ENCODE results near the gene MTPN.

The MTPN gene

DNA sequence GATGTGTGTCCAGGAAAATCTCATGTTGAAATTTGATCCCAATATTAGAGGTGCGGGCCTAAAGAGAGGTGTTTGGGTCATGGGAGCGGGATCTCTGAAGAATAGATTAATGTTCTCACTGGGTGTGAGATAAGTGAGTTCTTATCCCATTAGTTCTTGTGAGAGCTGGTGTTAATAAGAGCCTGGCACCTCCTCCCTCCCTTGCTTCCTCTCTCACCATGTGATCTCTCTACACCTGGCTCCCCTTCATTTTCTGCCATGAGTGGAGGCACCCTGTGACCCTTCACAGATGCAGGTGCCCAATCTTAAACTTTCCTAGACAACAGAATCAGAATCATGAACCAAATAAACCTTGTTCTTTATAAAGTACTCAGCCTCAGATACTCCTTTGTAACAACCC, 19.5 kb downstream of the MTPN start:
- Histone ChIP-seq H3K4me3 (replicated peaks; ENCODE audit: low read depth, low read length) (no peak overlapping the region), H3K27me3 (replicated peaks; ENCODE audit: control insufficient read depth, insufficient read depth, low read length) (no peaks in the 10 kb centered on the region), H3K36me3 (ENCODE audit: control insufficient read depth, insufficient read depth, low read length) (peaks cover 3% of the 10 kb centered on the region)
- DNase-seq (ENCODE audit: extremely low read depth, insufficient read length), result no peak
- TF ChIP-seq, protein P1, sequence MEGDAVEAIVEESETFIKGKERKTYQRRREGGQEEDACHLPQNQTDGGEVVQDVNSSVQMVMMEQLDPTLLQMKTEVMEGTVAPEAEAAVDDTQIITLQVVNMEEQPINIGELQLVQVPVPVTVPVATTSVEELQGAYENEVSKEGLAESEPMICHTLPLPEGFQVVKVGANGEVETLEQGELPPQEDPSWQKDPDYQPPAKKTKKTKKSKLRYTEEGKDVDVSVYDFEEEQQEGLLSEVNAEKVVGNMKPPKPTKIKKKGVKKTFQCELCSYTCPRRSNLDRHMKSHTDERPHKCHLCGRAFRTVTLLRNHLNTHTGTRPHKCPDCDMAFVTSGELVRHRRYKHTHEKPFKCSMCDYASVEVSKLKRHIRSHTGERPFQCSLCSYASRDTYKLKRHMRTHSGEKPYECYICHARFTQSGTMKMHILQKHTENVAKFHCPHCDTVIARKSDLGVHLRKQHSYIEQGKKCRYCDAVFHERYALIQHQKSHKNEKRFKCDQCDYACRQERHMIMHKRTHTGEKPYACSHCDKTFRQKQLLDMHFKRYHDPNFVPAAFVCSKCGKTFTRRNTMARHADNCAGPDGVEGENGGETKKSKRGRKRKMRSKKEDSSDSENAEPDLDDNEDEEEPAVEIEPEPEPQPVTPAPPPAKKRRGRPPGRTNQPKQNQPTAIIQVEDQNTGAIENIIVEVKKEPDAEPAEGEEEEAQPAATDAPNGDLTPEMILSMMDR (IDR thresholded peaks at IDR 0.05; ENCODE audit: insufficient read depth, low read length, poor library complexity, severe bottlenecking), result no peak

GRCh38 chr7:135956393-135956792, 20.8 kb downstream of the MTPN start:
- TF ChIP-seq, protein P1 (IDR thresholded peaks at IDR 0.05; ENCODE audit: insufficient read depth, low read length, poor library complexity, severe bottlenecking), result no peak

DNA sequence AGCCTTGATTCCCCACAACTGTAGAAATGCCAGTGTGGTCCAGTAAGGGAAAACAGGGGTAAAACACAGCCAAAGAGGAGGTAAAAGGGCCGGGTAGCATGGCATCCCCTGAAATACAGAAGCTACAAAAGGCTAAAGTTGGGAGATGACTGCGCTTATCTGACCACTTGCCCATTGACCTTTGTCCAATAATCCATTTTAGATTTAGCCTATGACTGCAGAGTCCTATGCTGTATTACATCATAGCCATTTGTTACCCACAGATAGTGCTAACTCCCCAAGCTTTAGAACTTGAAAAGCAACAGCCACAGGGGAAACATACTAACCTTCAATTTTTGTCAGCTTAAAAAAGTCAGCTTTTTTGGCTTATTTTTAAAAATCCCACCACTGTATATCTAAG, 26.2 kb downstream of the MTPN start:
- Histone ChIP-seq H3K4me3 (replicated peaks; ENCODE audit: low read depth, low read length) (no peak overlapping the region), H3K27me3 (replicated peaks; ENCODE audit: control insufficient read depth, insufficient read depth, low read length) (no peaks in the 10 kb centered on the region), H3K36me3 (ENCODE audit: control insufficient read depth, insufficient read depth, low read length) (peaks cover 6% of the 10 kb centered on the region)
- TF ChIP-seq, protein P1 (IDR thresholded peaks at IDR 0.05; ENCODE audit: insufficient read depth, low read length, poor library complexity, severe bottlenecking), result no peak
- DNase-seq (ENCODE audit: extremely low read depth, insufficient read length), result no peak

More at GRCh38 chr7:135956393-135956792, 20.8 kb downstream of the MTPN start:
- DNase-seq (ENCODE audit: extremely low read depth, insufficient read length), result no peak
- Histone ChIP-seq H3K4me3 (replicated peaks; ENCODE audit: low read depth, low read length) (no peak overlapping the region), H3K27me3 (replicated peaks; ENCODE audit: control insufficient read depth, insufficient read depth, low read length) (no peaks in the 10 kb centered on the region), H3K36me3 (ENCODE audit: control insufficient read depth, insufficient read depth, low read length) (peaks cover 3% of the 10 kb centered on the region)

- Histone ChIP-seq H3K36me3 (ENCODE audit: control insufficient read depth, insufficient read depth, low read length) (peaks cover 6% of the 10 kb centered on the region), H3K4me3 (replicated peaks; ENCODE audit: low read depth, low read length) (no peak overlapping the region), H3K27me3 (replicated peaks; ENCODE audit: control insufficient read depth, insufficient read depth, low read length) (no peaks in the 10 kb centered on the region)
- DNase-seq (ENCODE audit: extremely low read depth, insufficient read length), result no peak
- TF ChIP-seq, protein P1 (IDR thresholded peaks at IDR 0.05; ENCODE audit: insufficient read depth, low read length, poor library complexity, severe bottlenecking), result no peak
Measured at GRCh38 chr7:135950429-135950828, 26.7 kb downstream of the MTPN start.

DNA sequence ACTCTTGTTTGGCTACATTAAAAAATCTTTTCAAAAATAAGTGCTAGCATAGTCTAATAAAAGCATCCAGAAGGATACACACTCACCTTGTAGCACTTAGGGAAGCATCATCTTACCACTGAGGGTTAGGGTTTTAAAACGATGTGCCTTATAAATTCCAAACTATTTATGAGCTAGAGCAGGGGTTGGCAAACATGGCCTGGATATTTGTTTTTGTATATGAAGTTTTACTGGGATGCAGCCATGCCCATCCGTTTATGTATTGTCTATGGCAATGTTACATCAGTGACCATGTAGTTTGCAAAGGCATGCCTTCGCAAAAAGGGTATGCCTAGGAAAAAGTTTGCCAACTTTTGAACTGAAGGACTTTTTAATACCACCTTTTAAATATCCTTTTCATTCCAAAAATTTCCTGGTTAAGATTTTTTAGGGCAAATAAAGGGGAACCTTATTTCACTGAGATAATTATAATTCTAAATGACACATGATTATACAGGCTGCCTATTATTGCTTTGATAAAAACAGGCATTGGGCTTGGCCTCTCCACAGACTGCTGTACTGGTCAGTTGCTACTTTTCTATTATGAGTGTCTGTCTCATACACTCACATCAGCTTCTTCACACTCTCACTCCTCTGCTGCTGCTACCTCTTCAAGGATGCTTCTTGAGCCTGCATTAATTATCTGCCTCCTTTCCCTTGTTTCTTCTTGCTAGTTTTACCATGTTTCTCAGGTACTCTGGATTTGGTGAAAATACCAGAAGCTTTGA, 30.7 kb downstream of the MTPN start:
- DNase-seq (ENCODE audit: extremely low read depth, insufficient read length), result no peak
- TF ChIP-seq, protein P1 (IDR thresholded peaks at IDR 0.05; ENCODE audit: insufficient read depth, low read length, poor library complexity, severe bottlenecking), result no peak
- peaks cover 6% of the 10 kb centered on the region for H3K36me3 ChIP-seq (ENCODE audit: control insufficient read depth, insufficient read depth, low read length)

More for the DNA sequence above, 30.7 kb downstream of the MTPN start:
- no peak overlapping the region for H3K4me3 ChIP-seq (replicated peaks; ENCODE audit: low read depth, low read length)
- no peaks in the 10 kb centered on the region for H3K27me3 ChIP-seq (replicated peaks; ENCODE audit: control insufficient read depth, insufficient read depth, low read length)
